Measurements from ENCODE around the gene POLD1. TPM values are rescaled to one million over a fixed set of nuclear protein-coding genes. Genes with fewer than 3 reads are reported as not detected.

The POLD1 gene
- total and polyA plus RNA-seq, 10 donors = 26.5 to 66.6 (median 34.2) TPM

DNA sequence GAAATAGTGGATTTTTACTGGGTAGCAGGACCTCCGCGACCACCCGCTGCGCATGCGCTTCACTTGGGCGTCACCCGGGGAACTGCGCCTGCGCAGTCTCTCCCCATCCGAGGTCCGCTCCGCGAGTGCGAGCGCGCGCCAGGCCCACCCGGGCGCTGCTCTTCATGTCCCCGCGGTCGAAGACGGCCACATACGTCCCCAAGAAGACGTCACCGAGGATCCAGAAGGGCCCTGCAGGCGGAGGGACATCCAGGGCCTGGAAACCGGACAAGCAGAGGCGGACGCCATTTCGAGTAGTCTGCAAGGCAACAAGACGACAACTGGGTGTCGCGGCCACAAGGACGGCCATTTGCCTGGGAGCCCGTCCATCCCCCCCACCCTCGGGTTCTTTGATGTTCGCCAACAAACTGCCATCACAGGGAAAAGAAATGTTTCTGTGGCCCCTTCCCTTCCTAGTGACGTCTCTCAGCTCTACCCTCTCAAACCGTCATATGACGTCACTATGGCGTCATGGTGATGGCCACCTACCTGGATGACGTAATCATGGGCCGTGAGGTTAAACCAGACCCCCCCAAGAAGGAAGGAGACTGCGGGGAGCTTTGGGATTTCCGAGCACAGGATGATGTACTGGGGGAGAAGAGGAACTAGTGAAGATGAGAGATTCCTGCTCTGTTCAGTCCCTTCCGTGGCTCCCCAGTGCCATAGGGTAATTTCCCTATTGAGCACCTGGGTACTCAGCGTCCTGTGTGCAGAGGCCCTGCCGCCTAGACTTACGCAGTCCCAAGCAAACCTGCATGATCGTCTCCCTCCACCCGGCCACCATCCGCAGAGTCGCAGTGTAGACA lies 25.4 kb upstream of the POLD1 start:
- intact Hi-C loops (cut with DNase I; ENCODE audit: low total_unique reads) = loop anchor here (5.0 kb wide), 1 partner anchor 424 kb away; no protein-coding TSS in a partner anchor
- TF ChIP-seq POLR2A (IDR thresholded peaks at IDR 0.05) (peak in 1 of 3 donors; percentile 75), POLR2AphosphoS5 (IDR thresholded peaks at IDR 0.05) (peak; percentile 96 to 97 (median 97))
- TF ChIP-seq, protein P1, sequence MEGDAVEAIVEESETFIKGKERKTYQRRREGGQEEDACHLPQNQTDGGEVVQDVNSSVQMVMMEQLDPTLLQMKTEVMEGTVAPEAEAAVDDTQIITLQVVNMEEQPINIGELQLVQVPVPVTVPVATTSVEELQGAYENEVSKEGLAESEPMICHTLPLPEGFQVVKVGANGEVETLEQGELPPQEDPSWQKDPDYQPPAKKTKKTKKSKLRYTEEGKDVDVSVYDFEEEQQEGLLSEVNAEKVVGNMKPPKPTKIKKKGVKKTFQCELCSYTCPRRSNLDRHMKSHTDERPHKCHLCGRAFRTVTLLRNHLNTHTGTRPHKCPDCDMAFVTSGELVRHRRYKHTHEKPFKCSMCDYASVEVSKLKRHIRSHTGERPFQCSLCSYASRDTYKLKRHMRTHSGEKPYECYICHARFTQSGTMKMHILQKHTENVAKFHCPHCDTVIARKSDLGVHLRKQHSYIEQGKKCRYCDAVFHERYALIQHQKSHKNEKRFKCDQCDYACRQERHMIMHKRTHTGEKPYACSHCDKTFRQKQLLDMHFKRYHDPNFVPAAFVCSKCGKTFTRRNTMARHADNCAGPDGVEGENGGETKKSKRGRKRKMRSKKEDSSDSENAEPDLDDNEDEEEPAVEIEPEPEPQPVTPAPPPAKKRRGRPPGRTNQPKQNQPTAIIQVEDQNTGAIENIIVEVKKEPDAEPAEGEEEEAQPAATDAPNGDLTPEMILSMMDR (IDR thresholded peaks at IDR 0.05 in 8 of 11, conservative IDR thresholded peaks at IDR 0.05 in 3 of 11) = no peak
- 30 to 44% (median 32%) methylated on average over 47 to 54 of the region's 54 CpGs for WGBS, 5 donors
- Histone ChIP-seq H3K36me3 (no peaks in the 10 kb centered on the region), H3K4me3 (peak overlapping the region; percentile 42 to 72 (median 48)), H3K27ac (peak overlapping the region; percentile 86 to 97 (median 94)), H3K27me3 (replicated peaks in 1 of 7) (no peaks in the 10 kb centered on the region), H3K9me3 (no peaks in the 10 kb centered on the region), H3K4me1 (peaks cover 0 to 54% (median 13%) of the 10 kb centered on the region in 6 donors)
- DNase-seq = peak; percentile 93

DNA sequence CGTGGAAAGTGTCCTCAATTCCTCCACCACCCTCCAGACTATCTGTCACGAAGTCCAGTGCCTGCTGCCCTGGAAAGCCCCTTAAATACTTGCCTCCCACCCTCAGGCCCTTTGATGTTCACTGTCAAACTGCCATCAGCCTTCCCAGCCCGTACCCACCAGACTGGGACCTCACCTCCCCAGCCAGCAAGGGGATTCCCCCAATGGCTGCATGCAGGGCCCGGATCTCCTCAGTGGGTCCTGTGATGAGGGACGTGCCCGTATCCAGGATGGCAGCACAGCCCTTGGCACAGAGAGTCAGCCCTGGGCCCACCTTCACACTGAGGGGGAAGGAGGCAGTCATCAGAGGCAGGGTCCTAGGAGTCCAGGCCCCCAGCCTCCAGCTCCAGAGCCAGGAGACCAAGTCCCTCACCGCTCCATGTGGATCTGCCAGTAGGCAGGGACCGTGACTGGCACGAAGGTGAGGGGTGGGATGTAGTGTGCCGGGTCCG lies 24.8 kb upstream of the POLD1 start:
- Histone ChIP-seq H3K27me3 (replicated peaks in 1 of 7) (no peaks in the 10 kb centered on the region), H3K27ac (no peak overlapping the region), H3K36me3 (no peaks in the 10 kb centered on the region), H3K4me3 (no peak overlapping the region), H3K9me3 (no peaks in the 10 kb centered on the region), H3K4me1 (peaks cover 0 to 60% (median 15%) of the 10 kb centered on the region in 6 donors)
- TF ChIP-seq POLR2A (IDR thresholded peaks at IDR 0.05) (no peak), POLR2AphosphoS5 (IDR thresholded peaks at IDR 0.05) (no peak)
- TF ChIP-seq, protein P1 (IDR thresholded peaks at IDR 0.05 in 8 of 11, conservative IDR thresholded peaks at IDR 0.05 in 3 of 11) = no peak
- DNase-seq = no peak
- WGBS, 5 donors = 83 to 96% (median 90%) methylated on average over 9 to 11 of the region's 11 CpGs
- intact Hi-C loops (cut with DNase I; ENCODE audit: low total_unique reads) = loop anchor here (5.0 kb wide), 1 partner anchor 423 kb away; no protein-coding TSS in a partner anchor

DNA sequence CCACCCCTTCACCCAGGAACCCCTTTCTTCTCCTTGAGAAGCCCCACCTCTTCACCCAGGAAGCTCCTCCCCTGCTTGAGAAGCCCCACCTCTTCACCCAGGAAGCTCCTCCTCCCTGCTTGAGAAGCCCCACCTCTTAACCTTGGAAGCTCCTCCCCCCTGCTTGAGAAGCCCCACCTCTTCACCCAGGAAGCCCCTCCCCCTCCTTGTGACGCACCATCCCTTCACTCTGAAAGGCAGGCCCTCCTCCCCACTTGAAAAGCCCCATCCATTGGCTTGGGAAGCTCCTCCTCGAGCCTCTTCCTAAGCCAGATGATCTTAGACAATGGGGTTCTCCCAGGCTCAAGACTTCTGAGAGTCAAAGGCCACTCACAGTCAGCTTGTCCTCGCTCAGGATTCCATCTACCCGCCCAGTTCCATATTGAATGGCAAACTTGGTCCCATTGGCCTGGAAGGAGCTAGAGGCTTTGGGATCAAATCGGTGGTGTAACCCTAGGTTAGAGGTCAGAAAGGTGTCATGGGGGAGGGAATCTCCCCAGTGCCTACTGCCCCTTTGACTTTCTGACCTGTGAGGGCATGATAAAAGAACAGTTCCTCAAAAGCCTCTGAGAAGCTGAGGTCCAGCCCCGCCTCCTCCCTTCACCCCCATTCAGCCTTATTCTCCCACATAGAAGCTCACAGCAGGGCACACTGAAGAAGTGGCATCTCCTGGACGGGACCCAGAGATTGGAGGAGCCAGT lies 22.7 kb upstream of the POLD1 start:
- Histone ChIP-seq H3K36me3 (no peaks in the 10 kb centered on the region), H3K27me3 (replicated peaks in 1 of 7) (no peaks in the 10 kb centered on the region), H3K27ac (no peak overlapping the region), H3K4me1 (peaks cover 0 to 76% (median 26%) of the 10 kb centered on the region in 6 donors), H3K9me3 (no peaks in the 10 kb centered on the region), H3K4me3 (no peak overlapping the region)
- 75 to 88% (median 84%) methylated on average over 6 to 7 of the region's 7 CpGs for WGBS, 5 donors
- TF ChIP-seq POLR2AphosphoS5 (IDR thresholded peaks at IDR 0.05) (no peak), POLR2A (IDR thresholded peaks at IDR 0.05) (no peak)
- TF ChIP-seq, protein P1 (IDR thresholded peaks at IDR 0.05 in 8 of 11, conservative IDR thresholded peaks at IDR 0.05 in 3 of 11) = no peak
- intact Hi-C loops (cut with DNase I; ENCODE audit: low total_unique reads) = loop anchor here (10.0 kb wide), 1 partner anchor 53 kb away; the partner anchor contains the start of gene SPIB
- no peak for DNase-seq
